HT-29 (cell line): ENCODE results near the gene FKRP. TPM values are rescaled to one million over a fixed set of nuclear protein-coding genes. Genes with fewer than 3 reads are reported as not detected.
"Not testable (repeated sequence)": the region's sequence is repeated elsewhere in the genome, so short reads cannot be mapped to it uniquely, and the experiment has no call there.

Source experiments
- DNase-seq: peaks from one replicate; pipeline ENCODE4 v3.0.0-alpha.2; 2015; ENCODE audit warnings: low spot score
- small RNA-seq: library from RNA; depleted of rRNA; stranded (forward); fragments of <200 nt; gene quantifications from one replicate; pipeline ENCODE3, GENCODE V24; 2014
- total RNA-seq: library from RNA; depleted of rRNA; stranded (reverse); fragments of >200 nt; shearing (Covaris generic); gene quantifications from 2 replicates; pipeline ENCODE4 v1.2.3, GENCODE V29; 2014; rRNA removed

Gene FKRP
- total RNA-seq, 1 experiment from 2014 or later = 30.7 TPM

DNA sequence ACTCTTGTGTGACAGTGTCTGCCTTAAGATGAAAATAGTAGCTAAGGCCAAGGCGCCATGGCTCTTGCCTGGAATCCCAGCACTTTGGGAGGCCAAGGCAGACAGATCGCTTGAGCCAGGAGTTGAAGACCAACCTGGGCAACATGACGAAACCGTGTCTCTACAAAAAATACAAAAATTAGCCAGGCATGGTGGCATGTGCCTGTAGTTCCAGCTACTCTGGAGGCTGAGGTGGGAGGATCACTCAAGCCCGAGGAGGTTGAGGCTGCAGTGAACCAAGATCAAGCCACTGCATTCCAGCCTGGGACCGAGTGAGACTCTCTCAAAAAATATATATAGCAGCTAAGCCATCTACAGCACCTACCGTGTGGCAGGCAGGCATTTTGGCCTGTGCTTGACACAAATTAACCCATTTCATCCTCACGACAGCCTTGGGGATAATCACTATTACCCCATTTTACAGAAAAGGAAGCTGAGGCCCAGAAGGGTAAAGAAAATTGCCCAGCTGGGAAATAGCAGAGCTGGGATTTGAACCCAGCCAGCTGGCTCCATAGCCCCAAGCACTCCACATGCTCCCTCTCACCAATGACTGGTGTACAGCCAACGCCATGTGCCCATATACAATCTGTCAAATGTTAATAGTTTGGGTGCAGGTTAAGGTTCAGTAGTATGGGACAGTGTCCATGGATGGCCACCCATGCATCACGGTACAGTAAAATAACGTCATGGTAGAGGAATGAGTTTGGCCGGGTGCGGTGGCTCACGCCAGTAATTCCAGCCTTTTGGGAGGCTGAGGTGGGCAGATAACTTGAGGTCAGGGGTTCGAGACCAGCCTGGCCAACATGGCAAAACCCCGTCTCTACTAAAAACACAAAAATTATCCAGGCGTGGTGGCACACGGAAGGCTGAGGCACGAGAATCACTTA, 39.5 kb downstream of the FKRP start:
- no peak for DNase-seq

- no peak for DNase-seq
These were observed 40.1 kb downstream of the FKRP start for GRCh38 chr19:46785980-46786235.

DNA sequence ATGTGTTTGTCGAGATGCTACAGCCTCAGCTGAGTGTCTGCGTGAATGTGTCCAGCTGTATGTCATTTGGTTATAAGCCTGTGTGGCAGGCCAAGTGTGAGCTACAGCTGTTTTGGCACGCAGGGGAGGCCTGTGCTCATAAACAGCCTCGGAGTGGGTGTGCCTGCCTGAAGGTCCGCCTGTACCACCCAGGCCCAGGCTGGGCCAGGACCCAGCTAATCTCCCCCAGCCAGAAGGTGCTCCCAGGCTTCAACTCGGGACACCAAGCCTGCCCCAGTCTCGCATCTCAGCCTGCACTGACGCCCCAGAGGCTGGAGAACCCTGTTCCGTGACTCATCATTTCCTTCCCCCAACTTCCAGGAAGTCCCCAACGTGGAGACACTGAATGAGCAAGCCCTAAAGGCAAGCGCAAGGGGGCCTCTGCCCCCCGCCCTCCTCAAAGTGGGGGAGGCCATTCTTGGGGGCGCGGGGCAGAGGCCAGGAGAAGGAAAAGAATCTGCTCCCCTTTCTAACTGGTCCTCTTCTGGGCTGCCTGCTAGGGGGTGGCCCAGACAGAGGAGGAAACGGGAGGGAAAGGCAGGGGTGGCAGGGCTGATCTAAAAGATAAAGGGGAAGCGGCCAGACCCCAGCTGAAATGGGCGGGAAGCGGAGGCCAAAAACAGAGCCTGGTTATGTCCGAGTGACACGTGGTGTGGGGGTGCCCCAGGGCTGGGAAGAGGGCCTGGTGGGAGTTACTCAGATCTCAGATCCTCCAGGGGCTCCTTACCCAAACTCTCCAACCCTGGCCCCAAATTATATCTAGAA, 40.6 kb downstream of the FKRP start:
- peak; percentile 97 for DNase-seq

DNA sequence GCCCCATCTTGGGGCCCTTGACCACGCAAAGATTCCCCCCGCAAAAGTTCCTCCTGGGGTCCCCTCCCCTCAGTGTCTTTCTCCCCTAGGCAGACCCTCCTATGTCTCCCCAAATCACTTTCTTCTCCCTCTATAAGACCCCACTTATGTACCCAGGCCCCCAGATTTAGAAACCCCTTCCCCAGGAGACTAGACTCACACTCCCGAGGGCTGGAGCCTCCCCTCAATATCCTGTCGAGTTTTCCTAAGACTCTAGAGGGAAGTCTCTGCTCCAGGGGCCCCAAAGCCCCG, 41.1 kb downstream of the FKRP start:
- DNase-seq = peak; percentile 84

GRCh38 chr19:46787331-46788261, 41.7 kb downstream of the FKRP start:
- DNase-seq = peak; percentile 80

- DNase-seq = peak; percentile 100
These were observed 42.6 kb downstream of the FKRP start, which contains the start of gene SLC1A5 for GRCh38 chr19:46788262-46788967. Gene SLC1A5 (minus strand): TSS chr19:46788594. CDS start chr19:46787965, 629 bp downstream.

DNA sequence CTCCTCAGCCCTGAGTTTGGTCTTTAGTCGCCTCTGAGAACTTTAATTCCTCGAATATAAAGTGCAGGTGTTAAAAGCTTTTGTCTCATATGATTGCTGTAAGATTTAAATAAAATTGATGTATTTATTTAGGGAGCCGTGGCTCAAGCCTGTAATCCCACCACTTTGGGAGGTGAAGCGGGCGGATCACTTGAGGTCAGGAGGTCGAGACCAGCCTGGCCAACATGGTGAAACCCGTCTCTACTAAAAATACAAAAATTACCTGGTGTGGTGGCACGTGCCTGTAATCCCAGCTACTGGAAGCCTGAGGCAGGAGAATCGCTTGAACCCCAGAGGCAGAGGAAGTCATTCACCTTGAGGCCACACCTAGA, 43.1 kb downstream of the FKRP start:
- DNase-seq = no peak

DNA sequence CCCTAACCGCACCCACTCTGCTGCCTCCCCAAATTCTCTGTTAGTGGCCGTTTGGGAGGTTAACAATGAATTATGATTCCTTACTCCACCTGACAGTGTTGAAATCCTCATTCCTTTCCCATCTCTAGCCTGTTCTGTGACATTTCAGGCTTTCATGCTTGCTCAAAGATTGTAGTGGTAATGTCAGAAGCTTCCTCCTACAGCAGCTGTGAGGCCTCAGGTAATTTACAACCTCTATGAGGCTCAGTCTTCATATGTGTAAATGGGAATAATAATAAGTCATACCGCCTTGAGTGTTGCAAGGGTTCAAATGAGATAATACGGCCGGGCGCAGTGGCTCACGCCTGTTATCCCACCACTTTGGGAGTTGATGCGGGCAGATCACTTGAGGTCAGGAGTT, 43.5 kb downstream of the FKRP start:
- DNase-seq = no peak

DNA sequence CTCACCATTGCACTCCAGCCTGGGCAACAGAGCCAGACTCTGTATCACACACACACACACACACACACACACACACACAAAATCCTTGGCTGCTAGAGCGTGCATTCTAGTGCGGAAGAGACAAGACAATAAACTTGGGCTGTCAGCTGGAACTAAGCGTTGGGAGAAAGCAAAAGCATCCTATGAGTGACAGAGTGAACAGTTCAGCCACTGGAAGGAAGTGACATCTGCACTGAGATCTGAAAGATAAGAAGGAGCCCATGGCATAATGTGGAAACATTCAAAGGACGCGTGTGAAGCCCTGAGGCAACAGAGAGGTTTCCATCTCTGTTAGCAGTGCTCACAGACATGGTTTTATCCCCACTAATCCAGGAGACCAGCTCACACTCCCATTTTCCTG, 46.1 kb downstream of the FKRP start:
- no peak for DNase-seq

DNA sequence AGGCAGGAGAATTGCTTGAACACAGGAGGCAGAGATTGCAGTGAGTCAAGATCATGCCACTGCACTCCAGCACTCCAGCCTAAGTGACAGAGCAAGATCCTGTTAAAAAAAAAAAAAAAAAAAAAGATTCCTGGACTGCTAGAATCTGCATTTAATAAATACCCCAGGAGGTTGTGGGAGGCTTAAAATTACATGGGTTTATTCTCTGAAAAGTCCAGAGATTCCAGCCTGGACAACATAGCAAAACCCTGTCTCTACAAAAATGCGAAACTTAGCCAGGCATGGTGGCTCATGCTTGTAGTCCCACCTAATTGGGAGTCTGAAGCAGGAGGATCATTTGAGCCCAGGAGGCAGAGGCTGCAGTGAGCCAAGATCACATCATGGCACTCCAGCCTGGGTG, 52.0 kb downstream of the FKRP start:
- DNase-seq = no peak

- DNase-seq = no peak
These were observed 52.9 kb downstream of the FKRP start for GRCh38 chr19:46798713-46799112.

DNA sequence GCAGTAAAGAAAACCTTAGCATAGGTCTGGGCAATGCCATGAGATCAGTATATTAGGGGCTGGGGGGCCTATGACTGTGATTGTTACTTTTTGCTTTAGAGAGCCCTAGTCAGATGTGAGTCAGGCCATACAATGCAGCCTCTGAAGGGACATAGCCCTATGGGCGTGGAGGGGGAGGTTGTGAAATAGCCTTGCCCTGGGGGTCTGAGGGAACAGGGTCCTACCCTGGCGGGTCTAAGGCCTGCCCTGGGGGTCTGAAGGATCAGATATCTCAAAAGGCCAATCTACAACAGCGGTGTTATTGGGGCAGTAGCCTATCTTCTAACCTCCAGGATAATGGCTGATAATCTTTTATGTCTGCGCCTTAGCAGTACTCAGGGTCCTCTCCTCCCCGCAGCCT, 56.3 kb downstream of the FKRP start:
- DNase-seq = no peak

DNA sequence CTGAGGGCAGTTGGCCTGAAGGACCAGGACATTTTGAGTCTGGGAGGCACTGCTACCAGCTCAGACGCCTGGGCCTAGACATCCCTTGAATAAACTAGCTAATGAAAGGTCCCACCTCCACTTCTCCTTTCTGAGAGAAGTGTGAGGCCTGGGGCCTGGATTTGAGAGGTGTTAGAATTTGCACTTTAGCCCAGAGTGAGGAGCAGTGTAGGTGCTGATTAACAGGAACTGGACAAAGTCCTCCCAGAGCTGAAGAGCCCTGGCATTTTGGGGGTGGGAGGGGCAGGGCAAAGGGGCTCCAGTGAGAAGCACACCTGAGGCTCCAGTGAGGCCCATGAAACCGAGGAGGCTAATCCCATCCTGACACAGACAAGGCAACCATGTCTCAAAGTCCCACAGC, 57.7 kb downstream of the FKRP start:
- DNase-seq = peak; percentile 47

- not testable (repeated sequence) for DNase-seq
These were observed 58.6 kb downstream of the FKRP start for GRCh38 chr19:46804432-46804831.

- no peak for DNase-seq
These were observed 60.8 kb downstream of the FKRP start for GRCh38 chr19:46806656-46807055.

Small RNA genes within 50 kb of the gene (small RNA-seq; reads per million reads assigned to genes)
- gene MIR320E = not detected
- gene RF00019 = not detected

Other genes with a start within 250 kb of the FKRP start
- 263 and 264 TPM in 2 replicates for gene CALM3, start 144.7 kb upstream of the FKRP start, total RNA-seq
- gene PTGIR, start 121.0 kb upstream of the FKRP start, total RNA-seq = 0.26 TPM in 1 of 2 replicates, not detected in the other
- not detected in 2 replicates for gene GNG8, start 109.9 kb upstream of the FKRP start, total RNA-seq
- gene DACT3, start 84.9 kb upstream of the FKRP start, total RNA-seq = 0.29 and 0.38 TPM in 2 replicates
- gene PRKD2, start 28.9 kb upstream of the FKRP start, total RNA-seq = 76.0 and 83.3 TPM in 2 replicates
- gene STRN4, start 393 bp downstream of the FKRP start, total RNA-seq = 229 and 268 TPM in 2 replicates
- gene SLC1A5, start 42.5 kb downstream of the FKRP start, total RNA-seq = 772 and 790 TPM in 2 replicates
- gene AP2S1, start 104.8 kb downstream of the FKRP start, total RNA-seq = 527 and 544 TPM in 2 replicates
- gene ARHGAP35, start 114.9 kb downstream of the FKRP start, total RNA-seq = 53.6 and 63.9 TPM in 2 replicates